ENCODE data around the gene PTPRN2. TPM values are rescaled to one million over a fixed set of nuclear protein-coding genes. Genes with fewer than 3 reads are reported as not detected.

The PTPRN2 gene
- total RNA-seq, 1 donor from 2014 or later: 2.4 TPM

- DNase-seq (ENCODE audit: low read depth): no peak
- H3K36me3 ChIP-seq (ENCODE audit: control insufficient read depth, insufficient read depth, low read length): no peaks in the 10 kb centered on the region
- no peaks in the 10 kb centered on the region for H3K27me3 ChIP-seq (ENCODE audit: control insufficient read depth, insufficient read depth, low read length)
- H3K4me3 ChIP-seq (ENCODE audit: low read depth, low read length): no peak overlapping the region
- TF ChIP-seq, protein P1, sequence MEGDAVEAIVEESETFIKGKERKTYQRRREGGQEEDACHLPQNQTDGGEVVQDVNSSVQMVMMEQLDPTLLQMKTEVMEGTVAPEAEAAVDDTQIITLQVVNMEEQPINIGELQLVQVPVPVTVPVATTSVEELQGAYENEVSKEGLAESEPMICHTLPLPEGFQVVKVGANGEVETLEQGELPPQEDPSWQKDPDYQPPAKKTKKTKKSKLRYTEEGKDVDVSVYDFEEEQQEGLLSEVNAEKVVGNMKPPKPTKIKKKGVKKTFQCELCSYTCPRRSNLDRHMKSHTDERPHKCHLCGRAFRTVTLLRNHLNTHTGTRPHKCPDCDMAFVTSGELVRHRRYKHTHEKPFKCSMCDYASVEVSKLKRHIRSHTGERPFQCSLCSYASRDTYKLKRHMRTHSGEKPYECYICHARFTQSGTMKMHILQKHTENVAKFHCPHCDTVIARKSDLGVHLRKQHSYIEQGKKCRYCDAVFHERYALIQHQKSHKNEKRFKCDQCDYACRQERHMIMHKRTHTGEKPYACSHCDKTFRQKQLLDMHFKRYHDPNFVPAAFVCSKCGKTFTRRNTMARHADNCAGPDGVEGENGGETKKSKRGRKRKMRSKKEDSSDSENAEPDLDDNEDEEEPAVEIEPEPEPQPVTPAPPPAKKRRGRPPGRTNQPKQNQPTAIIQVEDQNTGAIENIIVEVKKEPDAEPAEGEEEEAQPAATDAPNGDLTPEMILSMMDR (IDR thresholded peaks at IDR 0.05; ENCODE audit: insufficient read depth, low read length, poor library complexity, severe bottlenecking): no peak
These were observed 118.1 kb downstream of the PTPRN2 start for GRCh38 chr7:158469396-158470051.

- DNase-seq (ENCODE audit: low read depth): no peak
- no peak overlapping the region for H3K4me3 ChIP-seq (ENCODE audit: low read depth, low read length)
- no peaks in the 10 kb centered on the region for H3K27me3 ChIP-seq (ENCODE audit: control insufficient read depth, insufficient read depth, low read length)
- H3K36me3 ChIP-seq (ENCODE audit: control insufficient read depth, insufficient read depth, low read length): no peaks in the 10 kb centered on the region
- TF ChIP-seq, protein P1 (IDR thresholded peaks at IDR 0.05; ENCODE audit: insufficient read depth, low read length, poor library complexity, severe bottlenecking): no peak
These were observed 118.8 kb downstream of the PTPRN2 start for GRCh38 chr7:158468700-158469296.

DNA sequence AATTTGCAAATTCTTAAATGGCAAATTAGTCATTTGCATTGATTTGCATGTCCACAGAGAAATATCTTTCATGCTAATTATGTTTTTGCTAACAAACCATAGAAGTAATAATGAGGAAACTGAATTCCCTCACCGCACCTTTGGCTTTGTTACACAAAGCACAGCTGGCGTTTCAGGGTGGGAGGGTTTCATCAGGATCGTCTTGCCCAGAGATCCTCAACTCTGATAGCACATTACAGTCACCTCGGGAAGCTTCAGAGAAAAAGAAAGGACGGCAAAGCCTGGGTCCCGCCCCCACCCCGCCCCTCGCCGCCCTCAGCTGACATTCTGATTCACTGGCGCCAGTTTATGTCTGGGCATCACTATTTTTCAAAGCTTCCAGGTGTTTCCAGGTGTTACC is 119.4 kb downstream of the PTPRN2 start:
- DNase-seq (ENCODE audit: low read depth): no peak
- TF ChIP-seq, protein P1 (IDR thresholded peaks at IDR 0.05; ENCODE audit: insufficient read depth, low read length, poor library complexity, severe bottlenecking): no peak

GRCh38 chr7:158467562-158467961 is 120.1 kb downstream of the PTPRN2 start:
- no peak overlapping the region for H3K4me3 ChIP-seq (ENCODE audit: low read depth, low read length)
- no peaks in the 10 kb centered on the region for H3K27me3 ChIP-seq (ENCODE audit: control insufficient read depth, insufficient read depth, low read length)

More for the DNA sequence above, 119.4 kb downstream of the PTPRN2 start:
- Histone ChIP-seq H3K4me3 (ENCODE audit: low read depth, low read length) (no peak overlapping the region), H3K36me3 (ENCODE audit: control insufficient read depth, insufficient read depth, low read length) (no peaks in the 10 kb centered on the region), H3K27me3 (ENCODE audit: control insufficient read depth, insufficient read depth, low read length) (no peaks in the 10 kb centered on the region)

DNA sequence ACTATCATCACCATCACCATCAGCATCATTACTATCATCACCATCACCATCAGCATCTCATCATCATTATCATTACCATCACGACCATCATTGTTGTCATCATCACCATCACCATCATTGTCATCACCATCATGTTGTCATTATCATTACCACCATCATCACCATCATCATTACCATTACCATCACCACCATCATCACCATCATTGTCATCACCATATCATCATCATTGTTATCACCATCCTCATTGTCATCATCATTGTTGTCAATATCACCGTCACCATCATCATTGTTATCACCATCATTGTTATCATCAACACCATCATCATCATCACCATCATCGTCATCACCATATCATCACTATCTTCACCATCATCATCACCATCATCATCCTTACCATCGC is 124.3 kb downstream of the PTPRN2 start:
- TF ChIP-seq, protein P1 (IDR thresholded peaks at IDR 0.05; ENCODE audit: insufficient read depth, low read length, poor library complexity, severe bottlenecking): no peak
- no peak for DNase-seq (ENCODE audit: low read depth)
- Histone ChIP-seq H3K36me3 (ENCODE audit: control insufficient read depth, insufficient read depth, low read length) (no peaks in the 10 kb centered on the region), H3K4me3 (ENCODE audit: low read depth, low read length) (no peak overlapping the region), H3K27me3 (ENCODE audit: control insufficient read depth, insufficient read depth, low read length) (no peaks in the 10 kb centered on the region)

More at GRCh38 chr7:158467562-158467961, 120.1 kb downstream of the PTPRN2 start:
- no peak for DNase-seq (ENCODE audit: low read depth)
- TF ChIP-seq, protein P1 (IDR thresholded peaks at IDR 0.05; ENCODE audit: insufficient read depth, low read length, poor library complexity, severe bottlenecking): no peak
- H3K36me3 ChIP-seq (ENCODE audit: control insufficient read depth, insufficient read depth, low read length): no peaks in the 10 kb centered on the region

All from kidney epithelial cell (primary cell).